DND-41 (cell line): ENCODE data around the gene OR52H1.

Experiments
- ATAC-seq: fragments of 200-7000 bp; cut with Tn5 transposase; 3 replicates; pipeline ENCODE4 v1.9.1; 2021; ENCODE audit warnings: low read depth; ENCODE audit not compliant: insufficient read depth
- DNase-seq: peaks from one replicate; pipeline ENCODE4 v3.0.0-alpha.2; 2020
- H2AFZ ChIP-seq: 2 replicates; pipeline ENCODE4 v1.6.0; 2012; ENCODE audit warnings: low read depth, low read length
- H3K27ac ChIP-seq: 2 replicates; pipeline ENCODE4 v1.5.1; 2012; ENCODE audit warnings: low read length, inconsistent platforms
- H3K27me3 ChIP-seq: fragments of 200-600 bp; sonication (generic); 2 replicates; pipeline ENCODE4 v1.6.0; 2012; ENCODE audit warnings: low read length, mild to moderate bottlenecking, inconsistent platforms; ENCODE audit not compliant: insufficient read depth, poor library complexity
- H3K36me3 ChIP-seq: 2 replicates; pipeline ENCODE4 v1.5.1; 2012; ENCODE audit warnings: low read length, inconsistent platforms; ENCODE audit not compliant: insufficient read depth
- H3K4me1 ChIP-seq: 2 replicates; pipeline ENCODE4 v1.5.1; 2012; ENCODE audit warnings: mild to moderate bottlenecking, low read length; ENCODE audit not compliant: insufficient read depth
- H3K4me2 ChIP-seq: 2 replicates; pipeline ENCODE4 v1.6.0; 2012; ENCODE audit warnings: mild to moderate bottlenecking, moderate library complexity, low read length, inconsistent platforms; ENCODE audit not compliant: insufficient read depth
- H3K4me3 ChIP-seq, 2 experiments: fragments of 200-600 bp in 1 of 2; shearing (Covaris generic) in 1 of 2; 2 replicates each; pipeline ENCODE4 v1.5.1; 2012 to 2016; ENCODE audit warnings: inconsistent platforms in 2 of 2, low read length in 2 of 2, mild to moderate bottlenecking in 2 of 2, low read depth in 1 of 2, moderate library complexity in 1 of 2
- H3K79me2 ChIP-seq: 2 replicates; pipeline ENCODE4 v1.6.0; 2012; ENCODE audit warnings: low read length, inconsistent platforms; ENCODE audit not compliant: insufficient read depth
- H3K9ac ChIP-seq: 2 replicates; pipeline ENCODE4 v1.6.0; 2012; ENCODE audit warnings: low read depth, mild to moderate bottlenecking, inconsistent platforms, low read length, moderate library complexity
- H3K9me3 ChIP-seq: 2 replicates; pipeline ENCODE4 v1.5.1; 2012; ENCODE audit warnings: low read length, moderate library complexity, mild to moderate bottlenecking, inconsistent platforms; ENCODE audit not compliant: insufficient read depth, severe bottlenecking
- H4K20me1 ChIP-seq: 2 replicates; pipeline ENCODE4 v1.6.0; 2012; ENCODE audit warnings: low read length; ENCODE audit not compliant: insufficient read depth
- CTCF ChIP-seq: IDR thresholded peaks from 2 replicates; pipeline ENCODE4 v1.5.1; 2012; ENCODE audit warnings: borderline replicate concordance, low read length, moderate library complexity, mild to moderate bottlenecking; ENCODE audit not compliant: poor library complexity, severe bottlenecking; ENCODE audit errors: extremely low read depth
- EZH2 ChIP-seq: IDR thresholded peaks from 3 replicates; pipeline ENCODE4 v1.6.1; 2012; ENCODE audit warnings: borderline replicate concordance, low read depth, mild to moderate bottlenecking, moderate library complexity, low read length, inconsistent platforms; ENCODE audit not compliant: severe bottlenecking

OR52H1 gene

GRCh38 chr11:5556596-5557188 is 8.4 kb upstream of the OR52H1 start:
- no peak for DNase-seq
- H3K79me2 ChIP-seq = no peaks in the 10 kb centered on the region
- H2AFZ ChIP-seq = no peak overlapping the region
- H4K20me1 ChIP-seq = no peaks in the 10 kb centered on the region; the same call in 1 of the 2 replicates
- H3K4me3 ChIP-seq = no peak overlapping the region
- no peak overlapping the region for H3K27ac ChIP-seq
- no peak for TF ChIP-seq EZH2
- no peak for TF ChIP-seq CTCF
- H3K27me3 ChIP-seq = peaks cover 6% of the 10 kb centered on the region
- no peaks in the 10 kb centered on the region for H3K36me3 ChIP-seq
- no peak overlapping the region for H3K4me2 ChIP-seq
- H3K9ac ChIP-seq = no peak overlapping the region
- no peaks in the 10 kb centered on the region for H3K4me1 ChIP-seq
- no peaks in the 10 kb centered on the region for H3K9me3 ChIP-seq
- no peak for ATAC-seq

DNA sequence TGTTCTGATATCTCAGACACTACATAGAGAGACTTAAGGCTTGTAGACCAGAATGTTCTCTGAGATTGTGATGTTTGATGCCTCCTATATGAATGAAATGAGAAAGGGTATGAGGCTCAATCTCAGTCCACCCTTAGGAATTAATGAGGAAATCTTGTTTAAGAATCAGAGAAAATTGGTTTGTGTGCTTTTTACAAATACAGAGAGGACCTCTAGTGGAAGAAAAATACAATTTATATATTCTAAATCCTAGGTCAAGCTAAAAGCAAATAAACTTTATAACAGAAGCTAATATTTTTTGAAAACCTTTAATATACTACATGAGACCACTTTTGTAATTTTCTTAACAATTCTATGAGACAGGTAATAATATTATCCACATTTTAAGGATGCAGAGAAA is 5.0 kb upstream of the OR52H1 start:
- H3K9me3 ChIP-seq = no peaks in the 10 kb centered on the region
- H3K27ac ChIP-seq = no peak overlapping the region
- no peaks in the 10 kb centered on the region; the same call in 1 of the 2 replicates for H4K20me1 ChIP-seq
- H3K9ac ChIP-seq = no peak overlapping the region
- no peak for ATAC-seq
- no peaks in the 10 kb centered on the region for H3K4me1 ChIP-seq
- no peak for DNase-seq
- no peak for TF ChIP-seq CTCF
- TF ChIP-seq EZH2 = no peak
- H3K27me3 ChIP-seq = peaks cover 6% of the 10 kb centered on the region
- no peaks in the 10 kb centered on the region for H3K36me3 ChIP-seq
- H3K4me2 ChIP-seq = no peak overlapping the region
- H2AFZ ChIP-seq = no peak overlapping the region
- H3K4me3 ChIP-seq = no peak overlapping the region
- no peaks in the 10 kb centered on the region for H3K79me2 ChIP-seq

DNA sequence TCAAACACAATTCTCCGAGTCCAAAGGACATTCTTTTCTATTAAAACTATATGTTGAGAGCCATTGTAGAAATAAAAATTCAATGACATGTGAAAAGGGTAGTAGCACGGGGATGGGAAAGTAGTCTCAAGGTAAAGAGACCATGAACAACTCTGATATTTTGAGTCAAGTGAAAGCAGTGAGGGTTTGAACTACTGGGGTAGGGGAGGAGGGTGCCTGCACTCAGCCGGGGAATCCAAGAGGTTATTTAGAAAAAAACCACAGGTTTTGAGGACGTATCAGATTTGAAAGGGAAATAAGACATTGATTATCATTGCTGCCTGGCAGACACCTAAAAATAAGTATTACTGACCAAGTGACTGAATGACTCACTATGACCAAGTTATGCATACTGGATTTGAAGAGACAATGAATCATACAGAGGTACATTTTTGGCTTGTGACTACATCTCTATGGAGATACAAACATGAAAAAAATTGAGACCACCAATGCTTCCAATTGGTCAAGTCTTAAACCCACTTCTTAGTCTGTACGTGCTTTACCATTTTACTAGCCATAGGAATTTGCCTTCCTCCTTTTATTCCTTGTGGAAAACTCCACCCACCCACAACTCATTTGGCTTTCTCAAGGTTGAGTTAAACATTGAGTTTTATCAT is 2.2 kb upstream of the OR52H1 start:
- Histone ChIP-seq H3K27ac (no peak overlapping the region), H3K36me3 (no peaks in the 10 kb centered on the region), H3K9ac (no peak overlapping the region), H3K27me3 (peaks cover 4% of the 10 kb centered on the region), H3K9me3 (no peaks in the 10 kb centered on the region), H3K4me1 (no peaks in the 10 kb centered on the region), H3K79me2 (no peaks in the 10 kb centered on the region), H4K20me1 (no peaks in the 10 kb centered on the region), H3K4me2 (no peak overlapping the region), H3K4me3 (no peak overlapping the region), H2AFZ (no peak overlapping the region)
- no peak for DNase-seq
- no peak for ATAC-seq
- no peak for TF ChIP-seq EZH2
- TF ChIP-seq CTCF = no peak
